Measurements from ENCODE around the gene ROBO1. TPM values are rescaled to one million over a fixed set of nuclear protein-coding genes. Genes with fewer than 3 reads are reported as not detected.

ROBO1 gene
- total and polyA plus RNA-seq, 4 donors: 68.8 to 181 (median 106) TPM

GRCh38 chr3:79362571-79363270 lies 405.1 kb downstream of the ROBO1 start:
- 20% methylated on average over 1 of the region's 3 CpGs for WGBS (ENCODE audit: insufficient coverage)
- Histone ChIP-seq H3K27me3 (ENCODE audit: control insufficient read depth, insufficient read depth, low read length) (no peaks in the 10 kb centered on the region), H3K36me3 (ENCODE audit: control insufficient read depth, insufficient read depth, low read length) (no peaks in the 10 kb centered on the region), H3K4me3 (ENCODE audit: low read depth, low read length) (no peak overlapping the region), H3K4me1 (ENCODE audit: control insufficient read depth, insufficient read depth, low read length) (no peaks in the 10 kb centered on the region), H3K9me3 (ENCODE audit: control insufficient read depth, insufficient read depth, low read length) (no peaks in the 10 kb centered on the region), H3K27ac (ENCODE audit: low read depth, low read length) (no peak overlapping the region)
- peak in 2 of 6 donors; percentile 29 to 65 for DNase-seq (ENCODE audit: low read depth in 4 of 6, low spot score in 6 of 6)

- Histone ChIP-seq H3K9me3 (ENCODE audit: control insufficient read depth, insufficient read depth, low read length) (no peaks in the 10 kb centered on the region), H3K36me3 (ENCODE audit: control insufficient read depth, insufficient read depth, low read length) (no peaks in the 10 kb centered on the region), H3K27ac (ENCODE audit: low read depth, low read length) (no peak overlapping the region), H3K4me3 (ENCODE audit: low read depth, low read length) (no peak overlapping the region), H3K4me1 (ENCODE audit: control insufficient read depth, insufficient read depth, low read length) (no peaks in the 10 kb centered on the region), H3K27me3 (ENCODE audit: control insufficient read depth, insufficient read depth, low read length) (no peaks in the 10 kb centered on the region)
- WGBS (ENCODE audit: insufficient coverage): 83% methylated on average over 1 of the region's 7 CpGs
- peak in 5 of 6 donors; percentile 23 to 88 (median 37) for DNase-seq (ENCODE audit: low read depth in 4 of 6, low spot score in 6 of 6)
These were observed 405.9 kb downstream of the ROBO1 start for GRCh38 chr3:79361748-79362378.

- H3K36me3 ChIP-seq (ENCODE audit: control insufficient read depth, insufficient read depth, low read length): no peaks in the 10 kb centered on the region
- WGBS (ENCODE audit: insufficient coverage): 89% methylated on average over 1 of the region's 4 CpGs
- H3K27ac ChIP-seq (ENCODE audit: low read depth, low read length): no peak overlapping the region
- no peak for DNase-seq (ENCODE audit: low read depth in 4 of 6, low spot score in 6 of 6)
- no peaks in the 10 kb centered on the region for H3K9me3 ChIP-seq (ENCODE audit: control insufficient read depth, insufficient read depth, low read length)
- no peak overlapping the region for H3K4me3 ChIP-seq (ENCODE audit: low read depth, low read length)
- H3K4me1 ChIP-seq (ENCODE audit: control insufficient read depth, insufficient read depth, low read length): no peaks in the 10 kb centered on the region
- H3K27me3 ChIP-seq (ENCODE audit: control insufficient read depth, insufficient read depth, low read length): no peaks in the 10 kb centered on the region
These were observed 409.5 kb downstream of the ROBO1 start for GRCh38 chr3:79358327-79358726.

- H3K27ac ChIP-seq (ENCODE audit: low read depth, low read length): no peak overlapping the region
- H3K4me1 ChIP-seq (ENCODE audit: control insufficient read depth, insufficient read depth, low read length): no peaks in the 10 kb centered on the region
- DNase-seq (ENCODE audit: low read depth in 4 of 6, low spot score in 6 of 6): no peak
- no peak overlapping the region for H3K4me3 ChIP-seq (ENCODE audit: low read depth, low read length)
- H3K27me3 ChIP-seq (ENCODE audit: control insufficient read depth, insufficient read depth, low read length): no peaks in the 10 kb centered on the region
- no peaks in the 10 kb centered on the region for H3K9me3 ChIP-seq (ENCODE audit: control insufficient read depth, insufficient read depth, low read length)
- no peaks in the 10 kb centered on the region for H3K36me3 ChIP-seq (ENCODE audit: control insufficient read depth, insufficient read depth, low read length)
- WGBS (ENCODE audit: insufficient coverage): 85% methylated on average over 2 of the region's 3 CpGs
These were observed 413.6 kb downstream of the ROBO1 start for GRCh38 chr3:79354179-79354688.

- Histone ChIP-seq H3K27me3 (ENCODE audit: control insufficient read depth, insufficient read depth, low read length) (no peaks in the 10 kb centered on the region), H3K4me3 (ENCODE audit: low read depth, low read length) (no peak overlapping the region), H3K27ac (ENCODE audit: low read depth, low read length) (no peak overlapping the region), H3K9me3 (ENCODE audit: control insufficient read depth, insufficient read depth, low read length) (no peaks in the 10 kb centered on the region), H3K36me3 (ENCODE audit: control insufficient read depth, insufficient read depth, low read length) (no peaks in the 10 kb centered on the region), H3K4me1 (ENCODE audit: control insufficient read depth, insufficient read depth, low read length) (no peaks in the 10 kb centered on the region)
- 40% methylated on average over 1 of the region's 2 CpGs for WGBS (ENCODE audit: insufficient coverage)
- DNase-seq (ENCODE audit: low read depth in 4 of 6, low spot score in 6 of 6): no peak
These were observed 416.1 kb downstream of the ROBO1 start for GRCh38 chr3:79351699-79352098.

GRCh38 chr3:79344876-79345871 lies 422.6 kb downstream of the ROBO1 start:
- H3K9me3 ChIP-seq (ENCODE audit: control insufficient read depth, insufficient read depth, low read length): no peaks in the 10 kb centered on the region
- WGBS (ENCODE audit: insufficient coverage): 64% methylated on average over 2 of the region's 4 CpGs

GRCh38 chr3:79341961-79342360 lies 425.8 kb downstream of the ROBO1 start:
- Histone ChIP-seq H3K4me3 (ENCODE audit: low read depth, low read length) (no peak overlapping the region), H3K27ac (ENCODE audit: low read depth, low read length) (no peak overlapping the region), H3K4me1 (ENCODE audit: control insufficient read depth, insufficient read depth, low read length) (no peaks in the 10 kb centered on the region), H3K27me3 (ENCODE audit: control insufficient read depth, insufficient read depth, low read length) (no peaks in the 10 kb centered on the region), H3K36me3 (ENCODE audit: control insufficient read depth, insufficient read depth, low read length) (no peaks in the 10 kb centered on the region), H3K9me3 (ENCODE audit: control insufficient read depth, insufficient read depth, low read length) (no peaks in the 10 kb centered on the region)
- no peak for DNase-seq (ENCODE audit: low read depth in 4 of 6, low spot score in 6 of 6)

More at GRCh38 chr3:79344876-79345871, 422.6 kb downstream of the ROBO1 start:
- DNase-seq (ENCODE audit: low read depth in 4 of 6, low spot score in 6 of 6): peak in 1 of 6 donors; percentile 41
- Histone ChIP-seq H3K4me3 (ENCODE audit: low read depth, low read length) (no peak overlapping the region), H3K36me3 (ENCODE audit: control insufficient read depth, insufficient read depth, low read length) (no peaks in the 10 kb centered on the region), H3K27ac (ENCODE audit: low read depth, low read length) (no peak overlapping the region), H3K4me1 (ENCODE audit: control insufficient read depth, insufficient read depth, low read length) (no peaks in the 10 kb centered on the region), H3K27me3 (ENCODE audit: control insufficient read depth, insufficient read depth, low read length) (no peaks in the 10 kb centered on the region)

GRCh38 chr3:79339846-79340245 lies 428.0 kb downstream of the ROBO1 start:
- DNase-seq (ENCODE audit: low read depth in 4 of 6, low spot score in 6 of 6): no peak
- H3K36me3 ChIP-seq (ENCODE audit: control insufficient read depth, insufficient read depth, low read length): no peaks in the 10 kb centered on the region
- H3K4me3 ChIP-seq (ENCODE audit: low read depth, low read length): no peak overlapping the region
- no peak overlapping the region for H3K27ac ChIP-seq (ENCODE audit: low read depth, low read length)
- H3K9me3 ChIP-seq (ENCODE audit: control insufficient read depth, insufficient read depth, low read length): no peaks in the 10 kb centered on the region
- WGBS (ENCODE audit: insufficient coverage): 91% methylated on average over 2 of the region's 3 CpGs
- no peaks in the 10 kb centered on the region for H3K27me3 ChIP-seq (ENCODE audit: control insufficient read depth, insufficient read depth, low read length)
- no peaks in the 10 kb centered on the region for H3K4me1 ChIP-seq (ENCODE audit: control insufficient read depth, insufficient read depth, low read length)

GRCh38 chr3:79337798-79338197 lies 430.0 kb downstream of the ROBO1 start:
- H3K4me3 ChIP-seq (ENCODE audit: low read depth, low read length): no peak overlapping the region
- DNase-seq (ENCODE audit: low read depth in 4 of 6, low spot score in 6 of 6): no peak

More at GRCh38 chr3:79337798-79338197, 430.0 kb downstream of the ROBO1 start:
- Histone ChIP-seq H3K27ac (ENCODE audit: low read depth, low read length) (no peak overlapping the region), H3K27me3 (ENCODE audit: control insufficient read depth, insufficient read depth, low read length) (no peaks in the 10 kb centered on the region), H3K36me3 (ENCODE audit: control insufficient read depth, insufficient read depth, low read length) (no peaks in the 10 kb centered on the region), H3K9me3 (ENCODE audit: control insufficient read depth, insufficient read depth, low read length) (no peaks in the 10 kb centered on the region), H3K4me1 (ENCODE audit: control insufficient read depth, insufficient read depth, low read length) (no peaks in the 10 kb centered on the region)

Data from spinal cord (tissue), 10 donors.